A549 (cell line): ENCODE results near the gene NKD1.

Experiments
- CBX8 ChIP-seq: fragments of 200-600 bp; sonication (generic); IDR thresholded peaks from 2 replicates; pipeline ENCODE4 v1.6.1; 2016
- FOSL2 ChIP-seq, 2 experiments: fragments of 450-650 bp in 1 of 2; fragments of >200 bp in 1 of 2; sonication (Bioruptor Twin) in 1 of 2; formaldehyde crosslinking; IDR thresholded peaks; 2 replicates each; pipeline versions ENCODE4 v1.5.0 to v1.6.1; 2016 to 2020; ENCODE audit warnings: mild to moderate bottlenecking in 1 of 2, moderate library complexity in 1 of 2
- HDAC2 ChIP-seq: fragments of 200-600 bp; sonication (generic); IDR thresholded peaks from 2 replicates; pipeline ENCODE4 v1.6.1; 2016
- KDM1A ChIP-seq: fragments of 200-600 bp; sonication (generic); IDR thresholded peaks from 2 replicates; pipeline ENCODE4 v1.6.1; 2016; ENCODE audit warnings: low read depth, mild to moderate bottlenecking
- NFE2L2 ChIP-seq: fragments of 150-350 bp; conservative IDR thresholded peaks from 2 replicates; pipeline ENCODE4 v1.6.1; 2014; ENCODE audit warnings: low read length
- PHF8 ChIP-seq: fragments of 200-600 bp; sonication (generic); IDR thresholded peaks from 2 replicates; pipeline ENCODE4 v1.6.1; 2016; ENCODE audit warnings: low read depth, mild to moderate bottlenecking, antibody characterized with exemption, moderate library complexity, borderline replicate concordance
- POLR2A ChIP-seq: IDR thresholded peaks from 2 replicates; pipeline ENCODE4 v1.6.1; 2012; ENCODE audit warnings: mild to moderate bottlenecking, low read length
- TF ChIP-seq, protein P1 (sequence below): fragments of >200 bp; sonication (Bioruptor Twin); formaldehyde crosslinking; IDR thresholded peaks from 3 replicates; pipeline ENCODE4 v1.5.1; 2016

- TF ChIP-seq NFE2L2: no peak
- TF ChIP-seq, protein P1, sequence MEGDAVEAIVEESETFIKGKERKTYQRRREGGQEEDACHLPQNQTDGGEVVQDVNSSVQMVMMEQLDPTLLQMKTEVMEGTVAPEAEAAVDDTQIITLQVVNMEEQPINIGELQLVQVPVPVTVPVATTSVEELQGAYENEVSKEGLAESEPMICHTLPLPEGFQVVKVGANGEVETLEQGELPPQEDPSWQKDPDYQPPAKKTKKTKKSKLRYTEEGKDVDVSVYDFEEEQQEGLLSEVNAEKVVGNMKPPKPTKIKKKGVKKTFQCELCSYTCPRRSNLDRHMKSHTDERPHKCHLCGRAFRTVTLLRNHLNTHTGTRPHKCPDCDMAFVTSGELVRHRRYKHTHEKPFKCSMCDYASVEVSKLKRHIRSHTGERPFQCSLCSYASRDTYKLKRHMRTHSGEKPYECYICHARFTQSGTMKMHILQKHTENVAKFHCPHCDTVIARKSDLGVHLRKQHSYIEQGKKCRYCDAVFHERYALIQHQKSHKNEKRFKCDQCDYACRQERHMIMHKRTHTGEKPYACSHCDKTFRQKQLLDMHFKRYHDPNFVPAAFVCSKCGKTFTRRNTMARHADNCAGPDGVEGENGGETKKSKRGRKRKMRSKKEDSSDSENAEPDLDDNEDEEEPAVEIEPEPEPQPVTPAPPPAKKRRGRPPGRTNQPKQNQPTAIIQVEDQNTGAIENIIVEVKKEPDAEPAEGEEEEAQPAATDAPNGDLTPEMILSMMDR: no peak
- TF ChIP-seq PHF8: no peak
- TF ChIP-seq CBX8: no peak
- TF ChIP-seq KDM1A: no peak
- TF ChIP-seq POLR2A: no peak
- TF ChIP-seq HDAC2: no peak
- TF ChIP-seq FOSL2 (IDR thresholded peaks at IDR 0.05): no peak
- no peak for TF ChIP-seq FOSL2 (CRISPR knock-in tag; IDR thresholded peaks at IDR 0.05)
Measured at GRCh38 chr16:50530277-50531236, 17.6 kb upstream of the NKD1 start.
